HUDEP-2 (cell line): ENCODE data around the gene TCEAL7.

Experiments used
- DNase-seq, 76 experiments: peaks; one replicate each; lab custom pipeline; 2025; ENCODE audit not compliant: unreplicated experiment in 76 of 76; lab: John Stamatoyannopoulos, UW

Gene TCEAL7

DNA sequence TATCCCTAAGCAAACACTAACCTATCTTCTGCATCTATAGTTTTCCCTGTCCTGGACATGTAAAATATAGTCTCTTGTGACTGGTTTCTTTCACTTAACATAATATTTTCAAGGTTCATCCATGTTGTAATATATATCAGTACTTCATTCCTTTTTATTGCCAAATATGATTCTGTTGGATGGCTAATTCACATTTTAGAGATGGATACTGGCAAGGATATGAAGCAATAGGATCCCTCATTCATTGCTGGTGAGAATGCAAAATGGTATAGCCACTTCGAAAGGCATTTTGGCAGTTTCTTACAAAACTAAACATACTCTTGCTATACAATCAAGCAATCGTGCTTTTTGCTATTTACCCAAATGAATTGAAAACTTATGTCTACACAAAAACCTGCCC, 33.0 kb downstream of the TCEAL7 start:
- DNase-seq: no peak

DNA sequence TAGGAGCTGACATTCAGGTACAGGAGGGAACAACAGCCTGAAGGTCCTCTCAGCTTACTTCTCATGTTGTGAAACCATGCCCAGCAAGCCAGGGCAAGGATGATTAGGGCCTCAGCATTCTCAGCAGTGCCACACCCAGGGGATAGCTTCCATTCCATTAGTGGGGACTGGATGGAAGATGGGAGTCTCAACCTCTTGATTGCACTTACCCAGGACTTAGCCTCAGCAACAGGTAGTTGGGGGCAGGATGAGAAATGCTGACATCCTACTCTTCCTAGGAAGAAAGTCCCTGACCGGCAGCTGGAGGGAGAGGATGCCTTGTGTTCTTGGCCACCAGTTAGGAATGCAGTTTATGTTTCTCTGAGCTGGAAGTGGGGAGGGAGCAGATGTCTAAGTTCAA, 37.5 kb downstream of the TCEAL7 start:
- no peak for DNase-seq

- no peak for DNase-seq
Measured at GRCh38 chrX:103369479-103369878, 39.4 kb downstream of the TCEAL7 start.

DNA sequence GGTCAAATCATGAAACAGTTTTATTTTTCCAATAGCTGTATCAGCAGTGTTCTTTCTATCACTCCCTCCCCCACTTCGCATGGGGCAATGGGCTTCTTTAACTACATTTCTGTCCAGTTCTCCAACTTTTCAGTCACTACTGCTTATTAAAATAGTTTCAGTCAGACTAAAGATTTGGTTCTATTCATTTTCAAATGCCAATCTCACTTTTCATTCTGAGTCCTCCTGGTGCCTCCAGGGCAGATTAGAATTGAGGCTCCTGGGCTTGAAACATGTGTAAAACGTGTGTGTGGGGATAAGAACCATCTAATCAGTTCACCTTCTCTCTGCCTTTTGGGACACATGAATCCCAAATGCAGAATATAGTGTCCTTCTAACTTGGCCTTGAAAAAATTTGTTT, 42.8 kb downstream of the TCEAL7 start:
- no peak for DNase-seq

DNA sequence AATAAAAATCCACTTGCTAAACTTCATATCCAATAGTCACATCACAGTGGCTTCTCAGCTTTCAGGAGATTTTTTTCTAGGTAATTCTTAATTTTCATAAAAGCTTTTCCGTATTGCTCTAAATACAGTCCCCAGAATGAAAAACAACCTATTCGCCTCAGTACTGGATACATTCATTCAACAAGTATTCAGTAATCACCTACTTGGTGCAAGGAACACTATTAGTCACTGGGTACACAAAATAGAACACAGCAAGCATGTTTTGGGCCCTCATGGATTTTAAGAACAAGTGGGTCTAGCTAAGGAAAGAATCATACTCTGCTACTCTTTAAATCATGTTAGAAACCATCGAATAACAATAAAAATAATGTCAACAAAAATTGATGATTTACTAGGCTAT, 43.5 kb downstream of the TCEAL7 start:
- DNase-seq: no peak

DNA sequence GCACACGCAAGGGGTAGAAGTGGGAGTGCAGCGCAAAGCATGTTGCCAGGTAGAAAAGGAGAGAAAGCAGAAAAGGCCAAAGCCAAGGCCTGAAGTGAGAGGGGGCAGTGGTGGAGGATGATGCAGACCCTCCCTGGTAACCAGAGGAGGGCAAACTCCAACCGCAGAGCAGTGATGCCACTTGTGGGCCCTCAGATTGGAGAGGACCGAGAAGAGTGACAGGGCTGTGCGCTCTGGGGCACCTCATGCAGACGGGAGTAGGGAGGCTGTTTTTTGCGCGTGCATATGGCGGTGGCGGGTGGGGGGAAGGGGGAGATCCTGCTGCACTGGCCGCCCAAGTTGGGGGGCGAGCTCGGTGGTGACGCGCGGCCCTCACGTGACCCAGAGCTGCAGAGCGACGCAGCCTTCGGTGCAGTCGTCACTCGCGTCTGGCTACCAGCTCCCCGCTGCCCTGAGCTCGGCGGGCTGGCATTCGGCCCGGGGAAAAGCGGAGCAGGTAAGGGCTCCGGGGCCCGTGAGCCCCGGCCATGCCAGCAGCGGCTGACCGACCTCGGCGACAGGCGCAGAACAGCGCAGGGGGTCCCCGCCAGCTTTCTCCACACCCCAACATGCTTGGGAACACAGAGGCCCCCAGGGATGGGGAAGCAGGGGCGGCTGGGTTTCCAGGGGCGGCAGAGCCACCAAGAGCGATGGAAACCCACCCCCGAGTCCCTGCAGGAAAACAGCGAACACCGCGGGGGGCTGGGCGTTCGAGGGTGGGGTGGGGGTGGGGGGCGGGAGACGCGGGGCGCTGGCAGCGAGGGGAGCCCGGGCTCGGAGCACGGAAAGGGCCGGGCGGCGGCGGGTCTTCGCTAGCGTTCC, 46.3 kb downstream of the TCEAL7 start, which contains the start of gene BEX3:
Gene BEX3, plus strand, starts transcription at position 421 of the 861 bp plus-strand sequence. CDS start 984 bp downstream, outside the sequence.
- DNase-seq: peak in 14 of 76 experiments; percentile 0 to 37 (median 5)

GRCh38 chrX:103376979-103377324, 46.9 kb downstream of the TCEAL7 start:
- no peak for DNase-seq

DNA sequence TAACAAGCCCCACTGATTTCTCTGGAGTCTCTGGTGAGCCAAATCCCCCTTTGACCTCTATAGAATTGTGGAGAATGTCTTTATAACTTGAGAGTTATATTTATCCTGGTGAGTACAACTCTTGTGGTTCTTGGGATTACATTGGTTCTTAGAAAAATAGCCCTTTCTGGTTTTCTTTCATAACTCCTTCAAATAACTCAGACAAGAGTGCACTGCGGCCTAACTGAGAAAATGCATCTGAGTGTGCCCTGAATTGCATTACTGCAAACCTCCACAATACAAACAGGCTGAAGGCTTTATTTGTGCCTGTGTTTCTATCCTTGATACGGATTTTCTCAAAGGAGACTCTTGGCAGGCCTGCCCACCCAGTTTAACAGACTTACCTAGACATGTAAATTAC, 49.0 kb downstream of the TCEAL7 start:
- DNase-seq: no peak
